Measurements from ENCODE around the gene PRR23A. TPM values are rescaled to one million over a fixed set of nuclear protein-coding genes. Genes with fewer than 3 reads are reported as not detected.

The PRR23A gene
- total and polyA plus RNA-seq, 2 of the 4 experiments (the other 2 are of a cell fraction), result not detected

GRCh38 chr3:138995706-138996105 is 10.4 kb downstream of the PRR23A start:
- no peak for TF ChIP-seq RFX5 (IDR thresholded peaks at IDR 0.05; ENCODE audit: low read depth, low read length)
- no peak for TF ChIP-seq RCOR1 (IDR thresholded peaks at IDR 0.05; ENCODE audit: insufficient replicate concordance, low read length)
- no peak for TF ChIP-seq USF2 (IDR thresholded peaks at IDR 0.05; ENCODE audit: low read depth, low read length)
- no peak for TF ChIP-seq ELK1 (IDR thresholded peaks at IDR 0.05; ENCODE audit: borderline replicate concordance, low read depth, low read length)
- TF ChIP-seq MAZ (IDR thresholded peaks at IDR 0.05; ENCODE audit: borderline replicate concordance, low read depth, low read length), result no peak
- peak; percentile 89 for TF ChIP-seq MAFK (IDR thresholded peaks at IDR 0.05; ENCODE audit: low read depth, low read length)
- no peak for TF ChIP-seq RAD21 (IDR thresholded peaks at IDR 0.05; ENCODE audit: low read length)
- no peak for TF ChIP-seq BHLHE40 (IDR thresholded peaks at IDR 0.05; ENCODE audit: low read depth, low read length)
- Histone ChIP-seq H3K18ac (ENCODE audit: low read depth, low read length) (no peak overlapping the region), H3K4ac (ENCODE audit: low read depth, low read length) (no peak overlapping the region), H2BK15ac (ENCODE audit: low read depth, low read length) (no peak overlapping the region), H3K9me1 (ENCODE audit: insufficient read depth, low read length) (no peaks in the 10 kb centered on the region), H3K9ac (ENCODE audit: low read depth, low read length) (no peak overlapping the region), H2AFZ (replicated peaks; ENCODE audit: low read length, poor library complexity) (no peak overlapping the region), H4K5ac (ENCODE audit: low read depth, low read length) (no peak overlapping the region), H4K20me1 (ENCODE audit: insufficient read depth, low read length) (no peaks in the 10 kb centered on the region), H2BK5ac (ENCODE audit: low read depth, low read length, poor library complexity, severe bottlenecking) (no peak overlapping the region), H3K14ac (replicated peaks; ENCODE audit: low read depth, low read length) (no peak overlapping the region), H2AK5ac (ENCODE audit: low read depth, low read length) (no peak overlapping the region), H3K79me1 (ENCODE audit: low read depth in 1 of 2, low read length in 2 of 2) (no peaks in the 10 kb centered on the region), H3K23ac (ENCODE audit: low read depth, low read length) (no peak overlapping the region), H2AK9ac (replicated peaks; ENCODE audit: low read depth, low read length, poor library complexity) (no peak overlapping the region), H3K36me3 (ENCODE audit: control insufficient read depth, insufficient read depth, low read length) (no peaks in the 10 kb centered on the region), H3K27me3 (ENCODE audit: control insufficient read depth, insufficient read depth, low read length) (0 out of 2 replicates have a peak, but pooled peaks cover 2% of the 10 kb centered on the region), H3K4me2 (ENCODE audit: low read depth, low read length) (no peak overlapping the region), H3K4me1 (ENCODE audit: control insufficient read depth, insufficient read depth, low read length) (no peaks in the 10 kb centered on the region), H4K8ac (ENCODE audit: low read depth in 2 of 2, low read length in 2 of 2) (no peak overlapping the region), H3K56ac (ENCODE audit: extremely low read depth, insufficient read depth, low read length) (no peak overlapping the region), H3K27ac (ENCODE audit: insufficient read depth, low read length) (no peak overlapping the region), H3K9me3 (ENCODE audit: control insufficient read depth, insufficient read depth, low read length) (no peaks in the 10 kb centered on the region), H2BK20ac (ENCODE audit: low read depth, low read length) (no peak overlapping the region), H4K91ac (ENCODE audit: insufficient read depth, low read depth, low read length) (no peak overlapping the region), H2BK120ac (ENCODE audit: low read depth, low read length) (no peak overlapping the region), H3K4me3 (ENCODE audit: insufficient read depth, low read depth, low read length) (no peak overlapping the region)
- intact Hi-C loops (cut with micrococcal nuclease), result no loop called here
- BruUV-seq (replicated peaks), result no TSS peak
- dilution Hi-C loops (cut with HindIII; ENCODE audit: low sequenced_read_pairs, unreplicated experiment), result no loop called here
- ChIA-PET POLR2A (ENCODE audit: unreplicated experiment) (no interaction called here), CTCF (no interaction called here)
- in situ Hi-C loops (cut with MboI; ENCODE audit: low sequenced_read_pairs), result no loop called here
- no CpG with 5 or more reads among the region's 1 CpG for WGBS, 2 experiments (ENCODE audit: extremely low coverage in 2 of 2, insufficient read length in 1 of 2)
- DNase-seq (no peak), ATAC-seq (ENCODE audit: low read depth) (no peak)
